SU-DHL-6 (cell line): ENCODE results near the gene LRRC28.

Source experiments
- CTCF ChIP-seq: fragments of 200-600 bp; sonication (generic); IDR thresholded peaks from one replicate; pipeline ENCODE4 v1.5.1; 2017; ENCODE audit warnings: antibody characterized with exemption, mild to moderate bottlenecking, low read length, moderate library complexity; ENCODE audit not compliant: insufficient read depth, poor library complexity, severe bottlenecking
- EZH2phosphoT487 ChIP-seq: fragments of 200-600 bp; sonication (generic), shearing (Covaris generic); conservative IDR thresholded peaks from 2 replicates; pipeline ENCODE4 v1.6.1; 2018; ENCODE audit warnings: mild to moderate bottlenecking, antibody characterized with exemption, low read length, moderate library complexity, mixed read lengths

DNA sequence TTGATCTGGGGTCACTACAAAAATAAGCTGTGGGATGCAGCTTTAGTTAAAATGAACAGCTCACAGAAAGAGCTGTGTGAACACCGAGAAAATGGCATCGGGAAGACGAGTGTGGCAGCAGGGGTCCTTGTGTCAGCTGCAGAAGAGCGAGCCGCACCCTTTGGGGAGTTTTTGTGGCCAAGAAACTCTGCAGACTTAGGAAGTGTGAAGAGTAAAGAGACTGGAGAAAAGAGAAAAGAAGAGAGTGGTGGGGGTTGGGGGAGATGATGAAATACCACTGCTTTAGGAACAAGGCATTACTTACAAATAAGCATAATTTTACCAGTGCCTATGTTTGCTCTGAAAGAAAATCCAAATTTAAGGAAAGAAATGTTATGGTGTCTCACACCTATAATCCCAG, 147.8 kb downstream of the LRRC28 start:
- no peak for TF ChIP-seq CTCF
- no peak for TF ChIP-seq EZH2phosphoT487
